ENCODE data around the gene THAP6.

THAP6 gene

GRCh38 chr4:75567725-75568124 lies 53.5 kb downstream of the THAP6 start:
- DNase-seq (ENCODE audit: low read depth in 1 of 2, low spot score in 1 of 2) = no peak

Measured in activated CD4-positive, alpha-beta T cell treated with anti-CD3 and anti-CD28 coated beads, Interleukin-2, amount 50 U/mL, for 24 hours (primary cell).